GM18907 (cell line): Measurements from ENCODE around the gene ANGPTL8.

ENCODE experiments used
- ATAC-seq: cut with Tn5 transposase; IDR thresholded peaks from one replicate; pipeline ENCODE4 v1.9.1; 2021; ENCODE audit warnings: mild to moderate bottlenecking, moderate library complexity; ENCODE audit not compliant: unreplicated experiment

ANGPTL8 gene

GRCh38 chr19:11234486-11235075, 4.8 kb upstream of the ANGPTL8 start:
- no peak for ATAC-seq

DNA sequence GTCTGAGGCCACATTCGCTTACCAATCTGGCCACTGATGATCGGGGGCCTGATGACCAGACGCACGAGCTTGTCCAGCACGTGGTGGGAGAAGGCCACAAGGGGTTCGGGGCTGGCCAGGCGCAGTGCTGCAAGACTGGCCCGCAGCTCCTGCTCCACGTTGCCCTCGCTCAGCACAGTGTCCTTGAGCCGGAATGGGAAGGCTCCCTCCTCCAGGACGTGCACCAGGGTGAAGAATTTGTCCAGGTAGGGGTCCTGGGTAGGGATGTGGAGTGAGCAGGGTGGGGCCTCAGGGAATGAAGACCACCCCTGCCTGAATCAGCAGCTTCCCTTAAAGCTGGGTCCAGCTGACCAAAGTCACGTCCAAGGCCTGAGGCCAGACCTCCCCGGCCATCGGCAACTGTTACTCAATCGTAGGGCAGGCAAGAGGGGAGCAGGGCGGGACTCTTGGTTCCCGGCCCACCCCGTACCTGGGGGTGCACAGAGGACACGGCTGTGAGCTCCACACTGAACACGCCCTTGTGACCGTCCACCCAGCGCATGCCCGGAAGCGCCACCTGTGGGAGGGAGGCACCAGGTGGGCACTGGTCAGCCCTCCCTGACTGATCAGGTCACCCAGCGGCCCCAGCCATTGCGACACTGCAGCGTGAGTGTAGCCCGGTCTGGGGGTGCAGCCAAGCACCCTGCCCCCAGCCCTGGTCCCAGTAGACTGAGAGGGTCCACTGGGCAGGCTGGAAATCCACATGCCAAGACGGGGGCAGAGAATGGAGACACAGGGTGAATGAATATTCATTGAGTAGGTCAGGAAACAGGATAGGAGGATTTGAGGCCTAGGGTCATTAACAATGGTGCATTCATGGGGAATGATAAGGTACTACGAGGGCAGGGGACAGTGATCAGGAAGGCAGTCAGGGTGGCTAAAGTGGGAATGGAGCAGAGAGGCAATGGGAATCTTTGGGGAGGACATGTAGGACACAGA, 2.8 kb upstream of the ANGPTL8 start:
- no peak for ATAC-seq

DNA sequence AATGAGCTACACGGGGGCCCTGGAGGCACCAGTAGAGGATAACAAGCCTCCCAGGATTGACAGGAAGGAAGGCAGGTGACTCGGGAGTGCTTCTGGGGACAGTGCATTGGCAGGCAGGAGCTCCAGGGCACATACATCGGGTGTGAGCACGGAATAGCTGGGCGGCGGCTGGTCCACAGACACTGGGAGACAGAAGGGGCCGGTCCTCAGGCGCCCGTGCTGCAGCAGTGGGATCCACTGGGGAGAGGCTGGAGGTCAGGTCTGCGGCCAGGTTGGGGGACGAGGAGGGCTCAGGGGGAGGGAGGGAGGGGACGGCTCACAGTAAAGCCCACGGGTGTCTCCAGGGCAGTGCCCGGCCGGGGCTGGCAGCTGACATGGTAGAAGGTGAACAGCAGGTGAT, 2.1 kb upstream of the ANGPTL8 start:
- ATAC-seq: no peak

GRCh38 chr19:11238041-11238440, 1.4 kb upstream of the ANGPTL8 start:
- no peak for ATAC-seq

GRCh38 chr19:11238781-11239376, 540 bp upstream of the ANGPTL8 start:
- ATAC-seq: no peak

DNA sequence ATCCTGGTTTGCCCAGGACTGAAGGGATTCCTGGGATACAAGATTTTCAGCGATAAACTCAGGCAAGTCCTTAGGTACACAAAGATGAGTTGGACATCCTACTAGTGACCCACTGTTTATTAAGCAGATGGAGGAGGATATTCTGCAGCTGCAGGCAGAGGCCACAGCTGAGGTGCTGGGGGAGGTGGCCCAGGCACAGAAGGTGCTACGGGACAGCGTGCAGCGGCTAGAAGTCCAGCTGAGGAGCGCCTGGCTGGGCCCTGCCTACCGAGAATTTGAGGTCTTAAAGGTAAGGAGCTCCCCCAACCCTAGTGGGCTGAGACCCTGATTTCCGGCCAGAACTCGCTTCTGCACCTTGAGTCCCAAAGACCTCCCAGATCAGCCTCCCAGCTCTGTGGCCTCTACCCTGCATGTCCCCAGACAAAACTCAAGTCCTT, 607 bp downstream of the ANGPTL8 start:
- no peak for ATAC-seq

GRCh38 chr19:11242025-11242424, 2.6 kb downstream of the ANGPTL8 start:
- no peak for ATAC-seq

GRCh38 chr19:11242864-11243797, 3.7 kb downstream of the ANGPTL8 start:
- ATAC-seq: no peak

DNA sequence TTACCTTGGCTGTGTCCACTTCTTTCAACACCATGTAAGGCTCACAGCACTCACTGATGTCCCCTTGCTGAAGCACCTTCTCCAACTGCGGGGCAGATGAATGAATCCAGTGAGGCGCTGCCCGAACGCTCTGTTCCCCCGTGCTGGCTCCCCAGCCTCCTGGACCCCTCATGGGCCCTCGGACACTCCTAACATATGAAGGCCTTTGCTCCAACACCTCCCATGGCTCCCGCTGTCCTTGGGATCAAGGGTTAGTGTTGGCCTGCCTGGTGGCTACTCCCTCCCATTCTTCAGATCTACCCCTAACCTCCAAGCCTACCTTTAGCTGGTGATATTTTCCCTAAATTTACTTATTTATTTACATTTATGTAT, 4.4 kb downstream of the ANGPTL8 start:
- no peak for ATAC-seq

GRCh38 chr19:11244846-11245589, 5.6 kb downstream of the ANGPTL8 start:
- ATAC-seq: no peak

- ATAC-seq: no peak
These were observed 7.5 kb downstream of the ANGPTL8 start for GRCh38 chr19:11246941-11247340.

GRCh38 chr19:11247391-11247790, 8.0 kb downstream of the ANGPTL8 start:
- ATAC-seq: no peak

DNA sequence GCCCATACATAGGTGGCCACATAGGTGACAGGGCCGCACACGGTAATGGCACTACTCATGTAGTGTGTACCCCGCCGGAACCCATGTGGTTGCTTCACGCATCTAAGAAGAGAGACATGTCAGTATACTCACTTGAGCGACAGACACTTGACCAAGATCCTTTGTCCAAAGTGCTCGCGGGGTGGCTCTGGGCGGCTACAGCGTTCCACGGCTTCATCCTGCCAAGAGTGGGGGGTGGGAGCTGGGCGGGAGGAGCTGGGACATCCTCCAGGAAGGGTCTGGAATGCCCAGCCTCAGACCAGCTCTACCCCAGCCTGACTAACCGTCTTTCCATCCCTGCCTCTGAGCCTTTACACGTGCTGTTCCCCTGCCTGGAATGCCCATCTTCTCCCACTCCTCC, 8.5 kb downstream of the ANGPTL8 start:
- ATAC-seq: no peak

GRCh38 chr19:11248852-11249251, 9.4 kb downstream of the ANGPTL8 start:
- ATAC-seq: no peak

DNA sequence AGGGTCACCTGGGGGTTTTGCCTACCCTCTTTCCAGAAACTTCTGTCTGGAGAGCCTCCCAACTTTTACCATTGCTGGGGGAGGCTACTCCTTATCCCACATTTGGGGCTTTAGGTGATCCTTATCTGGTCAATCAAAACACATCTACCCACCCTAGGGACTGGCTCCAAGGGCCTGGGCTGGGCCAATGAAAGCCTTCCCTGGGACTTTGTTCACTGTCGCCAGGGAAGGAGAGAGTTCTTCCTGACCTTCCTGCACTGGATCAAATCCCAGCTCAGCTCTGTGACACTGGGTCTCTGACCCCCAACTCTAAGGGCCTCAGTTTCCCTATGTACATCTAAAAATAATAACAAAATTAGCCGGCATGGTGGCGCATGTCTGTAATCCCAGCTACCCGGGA, 11.8 kb downstream of the ANGPTL8 start:
- ATAC-seq: no peak

GRCh38 chr19:11251650-11252314, 12.4 kb downstream of the ANGPTL8 start:
- no peak for ATAC-seq

DNA sequence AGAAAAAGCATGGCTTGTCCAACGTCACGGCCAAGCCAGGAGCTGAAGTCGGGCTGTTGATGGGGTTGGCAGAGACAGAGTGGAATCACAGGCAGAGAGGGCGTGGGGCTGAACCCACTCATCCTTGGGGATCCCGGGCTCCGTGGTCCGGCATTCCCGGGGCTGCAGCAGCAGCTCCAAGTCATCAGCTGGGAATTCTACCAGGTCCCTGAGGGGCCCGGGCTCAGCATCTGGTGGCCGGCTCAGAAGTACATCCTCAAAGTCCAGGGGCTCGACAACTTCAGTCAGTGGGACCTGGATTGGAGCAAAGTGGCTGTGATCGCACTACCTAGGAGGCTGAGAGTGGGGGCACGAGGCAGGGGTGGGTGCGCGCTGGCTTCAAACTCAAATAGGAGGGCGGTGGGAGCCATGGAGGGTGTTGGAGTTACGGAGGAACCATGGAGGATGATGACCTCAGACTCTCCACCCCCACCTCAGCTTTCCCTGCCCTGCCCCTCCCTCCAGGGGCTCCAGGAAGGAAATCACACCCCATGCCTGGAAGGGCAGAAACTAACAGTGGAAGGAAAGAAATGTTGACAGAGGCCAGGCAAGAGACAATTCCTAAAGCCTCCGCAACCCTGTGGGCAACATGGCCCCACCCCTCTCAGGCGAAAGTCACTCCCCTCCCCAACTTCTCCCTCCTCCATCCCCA, 13.4 kb downstream of the ANGPTL8 start:
- no peak for ATAC-seq

GRCh38 chr19:11254666-11255065, 15.2 kb downstream of the ANGPTL8 start:
- ATAC-seq: no peak

DNA sequence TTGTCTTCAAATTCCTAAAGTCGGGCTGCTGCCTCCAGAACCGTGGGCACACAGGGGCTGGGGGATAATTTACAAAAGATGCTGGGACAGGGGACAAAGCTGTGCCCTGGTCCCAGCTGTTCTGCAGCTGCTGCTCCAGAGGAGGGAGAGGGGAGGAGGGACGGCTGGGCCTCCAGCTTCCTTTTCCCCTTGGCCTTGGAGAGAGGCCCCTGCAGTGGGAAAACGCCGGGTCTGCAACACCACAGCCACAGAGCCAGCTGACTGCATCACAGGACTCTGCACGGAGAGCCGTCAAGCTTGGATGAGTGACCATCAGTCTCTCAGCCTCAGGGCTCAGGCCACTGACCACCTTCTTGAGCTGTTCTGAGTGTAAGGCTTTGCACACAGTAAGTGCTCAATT, 16.8 kb downstream of the ANGPTL8 start:
- ATAC-seq: no peak
